OCI-LY3 (cell line): ENCODE results near the gene CHST12.

Source experiments
- CTCF ChIP-seq: fragments of 200-600, 300-600 bp; sonication (generic); IDR thresholded peaks from 2 replicates; pipeline ENCODE4 v1.5.1; 2014; ENCODE audit warnings: antibody characterized with exemption, low read length, low read depth
- EZH2phosphoT487 ChIP-seq: fragments of 200-600 bp; shearing (Covaris generic); IDR thresholded peaks from 2 replicates; pipeline ENCODE4 v1.6.1; 2018; ENCODE audit warnings: antibody characterized with exemption, mixed run types, low read depth

GRCh38 chr7:2493205-2494164 is 90.1 kb downstream of the CHST12 start:
- no peak for TF ChIP-seq CTCF
- no peak for TF ChIP-seq EZH2phosphoT487
